ENCODE data around the gene RGL1. TPM values are rescaled to one million over a fixed set of nuclear protein-coding genes. Genes with fewer than 3 reads are reported as not detected.

Gene RGL1
- total RNA-seq, 1 donor from 2014 or later, result 20.9 TPM

- H3K9me3 Mint-ChIP-seq (ENCODE audit: low read depth), result no peaks in the 10 kb centered on the region
- H3K4me1 Mint-ChIP-seq (ENCODE audit: low read depth), result peaks cover 38% of the 10 kb centered on the region
- no peak overlapping the region for H3K27ac Mint-ChIP-seq (ENCODE audit: unreplicated experiment)
- H3K4me3 Mint-ChIP-seq (ENCODE audit: unreplicated experiment), result no peak overlapping the region
- no peak for DNase-seq (ENCODE audit: low spot score)
- peaks cover 3% of the 10 kb centered on the region for H3K36me3 Mint-ChIP-seq (ENCODE audit: low read depth)
- TF ChIP-seq, protein P1, sequence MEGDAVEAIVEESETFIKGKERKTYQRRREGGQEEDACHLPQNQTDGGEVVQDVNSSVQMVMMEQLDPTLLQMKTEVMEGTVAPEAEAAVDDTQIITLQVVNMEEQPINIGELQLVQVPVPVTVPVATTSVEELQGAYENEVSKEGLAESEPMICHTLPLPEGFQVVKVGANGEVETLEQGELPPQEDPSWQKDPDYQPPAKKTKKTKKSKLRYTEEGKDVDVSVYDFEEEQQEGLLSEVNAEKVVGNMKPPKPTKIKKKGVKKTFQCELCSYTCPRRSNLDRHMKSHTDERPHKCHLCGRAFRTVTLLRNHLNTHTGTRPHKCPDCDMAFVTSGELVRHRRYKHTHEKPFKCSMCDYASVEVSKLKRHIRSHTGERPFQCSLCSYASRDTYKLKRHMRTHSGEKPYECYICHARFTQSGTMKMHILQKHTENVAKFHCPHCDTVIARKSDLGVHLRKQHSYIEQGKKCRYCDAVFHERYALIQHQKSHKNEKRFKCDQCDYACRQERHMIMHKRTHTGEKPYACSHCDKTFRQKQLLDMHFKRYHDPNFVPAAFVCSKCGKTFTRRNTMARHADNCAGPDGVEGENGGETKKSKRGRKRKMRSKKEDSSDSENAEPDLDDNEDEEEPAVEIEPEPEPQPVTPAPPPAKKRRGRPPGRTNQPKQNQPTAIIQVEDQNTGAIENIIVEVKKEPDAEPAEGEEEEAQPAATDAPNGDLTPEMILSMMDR (IDR thresholded peaks at IDR 0.05), result no peak
- H3K27me3 Mint-ChIP-seq (ENCODE audit: low read depth), result no peaks in the 10 kb centered on the region
Observed at GRCh38 chr1:183832459-183832858, 27.5 kb downstream of the RGL1 start.

- Mint-ChIP-seq H3K36me3 (ENCODE audit: low read depth) (peaks cover 7% of the 10 kb centered on the region), H3K4me1 (ENCODE audit: low read depth) (peaks cover 31% of the 10 kb centered on the region), H3K4me3 (ENCODE audit: unreplicated experiment) (no peak overlapping the region), H3K27ac (ENCODE audit: unreplicated experiment) (peak overlapping the region; percentile 15), H3K9me3 (ENCODE audit: low read depth) (no peaks in the 10 kb centered on the region), H3K27me3 (ENCODE audit: low read depth) (no peaks in the 10 kb centered on the region)
- TF ChIP-seq, protein P1 (IDR thresholded peaks at IDR 0.05), result no peak
- no peak for DNase-seq (ENCODE audit: low spot score)
Observed at GRCh38 chr1:183834568-183834967, 29.6 kb downstream of the RGL1 start.

GRCh38 chr1:183836598-183836997 is 31.7 kb downstream of the RGL1 start:
- H3K9me3 Mint-ChIP-seq (ENCODE audit: low read depth), result no peaks in the 10 kb centered on the region
- no peak overlapping the region for H3K27ac Mint-ChIP-seq (ENCODE audit: unreplicated experiment)
- no peak for DNase-seq (ENCODE audit: low spot score)
- TF ChIP-seq, protein P1 (IDR thresholded peaks at IDR 0.05), result no peak
- no peaks in the 10 kb centered on the region for H3K27me3 Mint-ChIP-seq (ENCODE audit: low read depth)
- H3K4me3 Mint-ChIP-seq (ENCODE audit: unreplicated experiment), result no peak overlapping the region
- H3K36me3 Mint-ChIP-seq (ENCODE audit: low read depth), result peaks cover 6% of the 10 kb centered on the region
- peaks cover 39% of the 10 kb centered on the region for H3K4me1 Mint-ChIP-seq (ENCODE audit: low read depth)

DNA sequence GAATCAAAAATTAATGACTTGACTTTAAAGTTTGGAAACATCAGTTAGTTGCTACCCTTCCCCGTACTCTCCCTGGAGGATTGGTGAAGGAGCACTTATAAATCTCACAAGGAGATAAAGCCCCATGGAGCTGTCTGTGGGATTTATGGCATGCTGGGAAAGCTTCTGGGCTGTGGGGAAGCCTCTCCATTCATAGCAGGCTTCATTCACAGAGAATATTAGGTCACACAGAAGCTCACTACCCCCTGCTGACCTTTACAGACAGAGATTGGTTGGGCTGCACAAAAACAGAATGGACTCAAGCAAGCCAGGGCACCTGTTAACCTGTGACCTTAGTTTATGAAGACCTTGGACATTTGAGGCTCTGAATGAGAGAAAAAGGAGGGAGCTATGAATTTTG is 32.1 kb downstream of the RGL1 start:
- H3K27ac Mint-ChIP-seq (ENCODE audit: unreplicated experiment), result no peak overlapping the region
- H3K27me3 Mint-ChIP-seq (ENCODE audit: low read depth), result no peaks in the 10 kb centered on the region
- no peak overlapping the region for H3K4me3 Mint-ChIP-seq (ENCODE audit: unreplicated experiment)
- peaks cover 44% of the 10 kb centered on the region for H3K4me1 Mint-ChIP-seq (ENCODE audit: low read depth)
- peaks cover 6% of the 10 kb centered on the region for H3K36me3 Mint-ChIP-seq (ENCODE audit: low read depth)
- TF ChIP-seq, protein P1 (IDR thresholded peaks at IDR 0.05), result no peak
- no peaks in the 10 kb centered on the region for H3K9me3 Mint-ChIP-seq (ENCODE audit: low read depth)
- no peak for DNase-seq (ENCODE audit: low spot score)

- no peak for DNase-seq (ENCODE audit: low spot score)
- no peak overlapping the region for H3K27ac Mint-ChIP-seq (ENCODE audit: unreplicated experiment)
- peaks cover 55% of the 10 kb centered on the region for H3K4me1 Mint-ChIP-seq (ENCODE audit: low read depth)
- TF ChIP-seq, protein P1 (IDR thresholded peaks at IDR 0.05), result no peak
- H3K36me3 Mint-ChIP-seq (ENCODE audit: low read depth), result peaks cover 6% of the 10 kb centered on the region
- H3K9me3 Mint-ChIP-seq (ENCODE audit: low read depth), result no peaks in the 10 kb centered on the region
- no peak overlapping the region for H3K4me3 Mint-ChIP-seq (ENCODE audit: unreplicated experiment)
- no peaks in the 10 kb centered on the region for H3K27me3 Mint-ChIP-seq (ENCODE audit: low read depth)
Observed at GRCh38 chr1:183838221-183838620, 33.3 kb downstream of the RGL1 start.

Measured in chondrocyte (in vitro differentiated cells).